ENCODE data around the gene GFM1. TPM values are rescaled to one million over a fixed set of nuclear protein-coding genes. Genes with fewer than 3 reads are reported as not detected.

Gene GFM1
- total and polyA plus RNA-seq, 2 of the 13 experiments (the other 11 are each of a cell fraction or from before 2014, with no cell fraction given): 10.5 to 59.0 TPM

DNA sequence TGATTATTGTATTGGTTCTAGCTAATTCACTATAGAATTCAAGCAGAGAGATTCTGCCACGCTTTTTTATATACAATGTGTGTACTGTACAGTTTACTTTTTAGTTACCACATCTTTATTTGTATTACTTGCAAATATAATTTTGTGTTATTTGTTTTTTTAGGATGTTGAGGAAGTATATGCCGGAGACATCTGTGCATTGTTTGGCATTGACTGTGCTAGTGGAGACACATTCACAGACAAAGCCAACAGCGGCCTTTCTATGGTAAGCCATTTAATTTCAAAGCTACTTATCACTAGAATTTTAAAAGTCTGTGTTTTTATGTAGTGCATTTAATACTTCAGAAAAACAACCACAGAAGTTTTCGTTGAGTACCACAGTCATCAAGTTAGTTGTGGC, 16.4 kb downstream of the GFM1 start:
- ATAC-seq: no peak
- Histone ChIP-seq H3K4me1 (ENCODE audit: insufficient read depth, low read length) (no peaks in the 10 kb centered on the region), H3K4me3 (replicated peaks in 1 of 3; ENCODE audit: insufficient read depth in 1 of 3, low read depth in 2 of 3, low read length in 3 of 3) (no peak overlapping the region), H3K4me2 (ENCODE audit: low read depth, low read length) (no peak overlapping the region), H4K20me1 (ENCODE audit: insufficient read depth, low read length) (no peaks in the 10 kb centered on the region), H2AFZ (ENCODE audit: low read length) (no peak overlapping the region), H3K36me3 (replicated peaks in 1 of 2; ENCODE audit: control insufficient read depth in 1 of 2, insufficient read depth in 2 of 2, low read length in 2 of 2) (peaks cover 9 to 55% of the 10 kb centered on the region in 2 experiments; a peak in 4 of 5 replicates), H3K79me2 (ENCODE audit: insufficient read depth, low read length) (no peaks in the 10 kb centered on the region), H3K27ac (ENCODE audit: extremely low read length, insufficient read depth, low read length) (no peak overlapping the region), H3K27me3 (ENCODE audit: control insufficient read depth in 1 of 2, insufficient read depth in 2 of 2, low read length in 2 of 2) (no peaks in the 10 kb centered on the region), H3K9ac (ENCODE audit: insufficient read depth, low read depth, low read length) (no peak overlapping the region), H3K9me3 (ENCODE audit: low read length) (no peaks in the 10 kb centered on the region)
- POLR2A ChIA-PET: interaction anchor here (1.2 kb wide), 1 partner anchor 16 kb away, joined by 3 read pairs; the partner anchor contains the start of gene GFM1
- intact Hi-C loops (cut with micrococcal nuclease; ENCODE audit: unreplicated experiment): no loop called here
- TF ChIP-seq ARNTL (CRISPR knock-in tag; IDR thresholded peaks at IDR 0.05): no peak
- no peak for TF ChIP-seq U2AF1 (optimal IDR thresholded peaks at IDR 0.05; ENCODE audit: low read depth, low read length)
- TF ChIP-seq, protein P1, sequence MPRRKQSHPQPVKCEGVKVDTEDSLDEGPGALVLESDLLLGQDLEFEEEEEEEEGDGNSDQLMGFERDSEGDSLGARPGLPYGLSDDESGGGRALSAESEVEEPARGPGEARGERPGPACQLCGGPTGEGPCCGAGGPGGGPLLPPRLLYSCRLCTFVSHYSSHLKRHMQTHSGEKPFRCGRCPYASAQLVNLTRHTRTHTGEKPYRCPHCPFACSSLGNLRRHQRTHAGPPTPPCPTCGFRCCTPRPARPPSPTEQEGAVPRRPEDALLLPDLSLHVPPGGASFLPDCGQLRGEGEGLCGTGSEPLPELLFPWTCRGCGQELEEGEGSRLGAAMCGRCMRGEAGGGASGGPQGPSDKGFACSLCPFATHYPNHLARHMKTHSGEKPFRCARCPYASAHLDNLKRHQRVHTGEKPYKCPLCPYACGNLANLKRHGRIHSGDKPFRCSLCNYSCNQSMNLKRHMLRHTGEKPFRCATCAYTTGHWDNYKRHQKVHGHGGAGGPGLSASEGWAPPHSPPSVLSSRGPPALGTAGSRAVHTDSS (CRISPR knock-in tag; conservative IDR thresholded peaks at IDR 0.05): no peak
- TF ChIP-seq ZNF17 (CRISPR knock-in tag; IDR thresholded peaks at IDR 0.05): no peak
- TF ChIP-seq RBAK (CRISPR knock-in tag; IDR thresholded peaks at IDR 0.05): no peak
- no peak for TF ChIP-seq KMT2B (CRISPR knock-in tag; IDR thresholded peaks at IDR 0.05)
- no peak for TF ChIP-seq ZSCAN25 (CRISPR knock-in tag; IDR thresholded peaks at IDR 0.05)
- no peak for TF ChIP-seq ZNF674 (CRISPR knock-in tag; IDR thresholded peaks at IDR 0.05; ENCODE audit: low read depth)
- TF ChIP-seq, protein P2, sequence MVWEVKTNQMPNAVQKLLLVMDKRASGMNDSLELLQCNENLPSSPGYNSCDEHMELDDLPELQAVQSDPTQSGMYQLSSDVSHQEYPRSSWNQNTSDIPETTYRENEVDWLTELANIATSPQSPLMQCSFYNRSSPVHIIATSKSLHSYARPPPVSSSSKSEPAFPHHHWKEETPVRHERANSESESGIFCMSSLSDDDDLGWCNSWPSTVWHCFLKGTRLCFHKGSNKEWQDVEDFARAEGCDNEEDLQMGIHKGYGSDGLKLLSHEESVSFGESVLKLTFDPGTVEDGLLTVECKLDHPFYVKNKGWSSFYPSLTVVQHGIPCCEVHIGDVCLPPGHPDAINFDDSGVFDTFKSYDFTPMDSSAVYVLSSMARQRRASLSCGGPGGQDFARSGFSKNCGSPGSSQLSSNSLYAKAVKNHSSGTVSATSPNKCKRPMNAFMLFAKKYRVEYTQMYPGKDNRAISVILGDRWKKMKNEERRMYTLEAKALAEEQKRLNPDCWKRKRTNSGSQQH (CRISPR knock-in tag; IDR thresholded peaks at IDR 0.05; ENCODE audit: low read depth): no peak
- no peak for TF ChIP-seq PHF20 (CRISPR knock-in tag; IDR thresholded peaks at IDR 0.05)
- no peak for TF ChIP-seq JUN (CRISPR knock-in tag; IDR thresholded peaks at IDR 0.05)
- TF ChIP-seq, protein P3, sequence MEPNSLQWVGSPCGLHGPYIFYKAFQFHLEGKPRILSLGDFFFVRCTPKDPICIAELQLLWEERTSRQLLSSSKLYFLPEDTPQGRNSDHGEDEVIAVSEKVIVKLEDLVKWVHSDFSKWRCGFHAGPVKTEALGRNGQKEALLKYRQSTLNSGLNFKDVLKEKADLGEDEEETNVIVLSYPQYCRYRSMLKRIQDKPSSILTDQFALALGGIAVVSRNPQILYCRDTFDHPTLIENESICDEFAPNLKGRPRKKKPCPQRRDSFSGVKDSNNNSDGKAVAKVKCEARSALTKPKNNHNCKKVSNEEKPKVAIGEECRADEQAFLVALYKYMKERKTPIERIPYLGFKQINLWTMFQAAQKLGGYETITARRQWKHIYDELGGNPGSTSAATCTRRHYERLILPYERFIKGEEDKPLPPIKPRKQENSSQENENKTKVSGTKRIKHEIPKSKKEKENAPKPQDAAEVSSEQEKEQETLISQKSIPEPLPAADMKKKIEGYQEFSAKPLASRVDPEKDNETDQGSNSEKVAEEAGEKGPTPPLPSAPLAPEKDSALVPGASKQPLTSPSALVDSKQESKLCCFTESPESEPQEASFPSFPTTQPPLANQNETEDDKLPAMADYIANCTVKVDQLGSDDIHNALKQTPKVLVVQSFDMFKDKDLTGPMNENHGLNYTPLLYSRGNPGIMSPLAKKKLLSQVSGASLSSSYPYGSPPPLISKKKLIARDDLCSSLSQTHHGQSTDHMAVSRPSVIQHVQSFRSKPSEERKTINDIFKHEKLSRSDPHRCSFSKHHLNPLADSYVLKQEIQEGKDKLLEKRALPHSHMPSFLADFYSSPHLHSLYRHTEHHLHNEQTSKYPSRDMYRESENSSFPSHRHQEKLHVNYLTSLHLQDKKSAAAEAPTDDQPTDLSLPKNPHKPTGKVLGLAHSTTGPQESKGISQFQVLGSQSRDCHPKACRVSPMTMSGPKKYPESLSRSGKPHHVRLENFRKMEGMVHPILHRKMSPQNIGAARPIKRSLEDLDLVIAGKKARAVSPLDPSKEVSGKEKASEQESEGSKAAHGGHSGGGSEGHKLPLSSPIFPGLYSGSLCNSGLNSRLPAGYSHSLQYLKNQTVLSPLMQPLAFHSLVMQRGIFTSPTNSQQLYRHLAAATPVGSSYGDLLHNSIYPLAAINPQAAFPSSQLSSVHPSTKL (CRISPR knock-in tag; IDR thresholded peaks at IDR 0.05): no peak
- TF ChIP-seq TP53 (CRISPR knock-in tag; conservative IDR thresholded peaks at IDR 0.05): no peak
- no peak for TF ChIP-seq TARDBP (CRISPR knock-in tag; IDR thresholded peaks at IDR 0.05)
- in situ Hi-C loops (cut with HindIII; ENCODE audit: extremely low pct_ligation_motif_present, low pct_unique_long_range_greater_than_20kb): no loop called here
- no peak for DNase-seq (ENCODE audit: low spot score)
- FAIRE-seq: no peak
- CTCF ChIA-PET (ENCODE audit: low intra/inter-chr PET ratio, low total read pairs): interaction anchor here (3.6 kb wide), 1 partner anchor 130 kb away, joined by 28 read pairs; no protein-coding TSS in a partner anchor
- BruUV-seq (replicated peaks): no TSS peak
- 96% methylated on average over 4 of the region's 4 CpGs for whole genome bisulfite sequencing (ENCODE audit: low lambda C conversion rate)
